IMR-90 (cell line): ENCODE results near the gene GYG2. TPM values are rescaled to one million over a fixed set of nuclear protein-coding genes. Genes with fewer than 3 reads are reported as not detected.

Source experiments
- ATAC-seq: fragments of 200-7000 bp; cut with Tn5 transposase; 2 replicates; pipeline ENCODE4 v1.9.1; 2020; ENCODE audit warnings: low read depth, mild to moderate bottlenecking, moderate library complexity
- BruUV-seq: library from RNA; stranded (reverse); fragments of 400-500 nt; replicated peaks from 2 replicates; lab custom pipeline; 2021; lab: Mats Ljungman, UMichigan
- CTCF ChIA-PET: fragments of 300-600 bp; formaldehyde crosslinking; extraction: SDS; loops from one replicate; lab custom pipeline; 2021; ENCODE audit warnings: antibody characterized with exemption; lab: Yijun Ruan, JAX
- POLR2A ChIA-PET: fragments of 300-600 bp; sonication (Branson Sonifier 250); formaldehyde crosslinking; loops from one replicate; lab custom pipeline; 2022; ENCODE audit warnings: antibody characterized with exemption; ENCODE audit not compliant: unreplicated experiment; lab: Charles Lee
- DNase-seq: peaks from one replicate; pipeline ENCODE4 v3.0.0; 2013
- H2AFZ ChIP-seq: replicated peaks from 2 replicates; pipeline ENCODE3; 2013; ENCODE audit warnings: low read length, mild to moderate bottlenecking; ENCODE audit not compliant: poor library complexity
- H2AK5ac ChIP-seq: 2 replicates; pipeline ENCODE4 v1.6.1; 2013; ENCODE audit warnings: low read depth, low read length, inconsistent platforms
- H2AK9ac ChIP-seq: replicated peaks from 2 replicates; pipeline ENCODE3; 2013; ENCODE audit warnings: mild to moderate bottlenecking, low read depth, low read length, moderate library complexity; ENCODE audit not compliant: poor library complexity
- H2BK120ac ChIP-seq: 2 replicates; pipeline ENCODE4 v1.6.1; 2013; ENCODE audit warnings: low read depth, low read length, inconsistent platforms
- H2BK15ac ChIP-seq: 3 replicates; pipeline ENCODE4 v1.6.1; 2013; ENCODE audit warnings: low read depth, low read length, inconsistent platforms
- H2BK20ac ChIP-seq: 2 replicates; pipeline ENCODE4 v1.6.1; 2013; ENCODE audit warnings: low read depth, mild to moderate bottlenecking, inconsistent platforms, low read length, moderate library complexity
- H2BK5ac ChIP-seq: 2 replicates; pipeline ENCODE4 v1.6.1; 2013; ENCODE audit warnings: mild to moderate bottlenecking, low read depth, low read length, inconsistent platforms; ENCODE audit not compliant: poor library complexity, severe bottlenecking
- H3K14ac ChIP-seq: replicated peaks from 2 replicates; pipeline ENCODE4 v1.6.1; 2013; ENCODE audit warnings: low read depth, low read length, inconsistent platforms
- H3K18ac ChIP-seq: 2 replicates; pipeline ENCODE4 v1.6.1; 2013; ENCODE audit warnings: low read depth, low read length, control low read depth
- H3K23ac ChIP-seq: 2 replicates; pipeline ENCODE4 v1.6.1; 2013; ENCODE audit warnings: low read depth, low read length, inconsistent platforms
- H3K27ac ChIP-seq: 2 replicates; pipeline ENCODE4 v1.5.1; 2013; ENCODE audit warnings: mild to moderate bottlenecking, control low read depth, low read length; ENCODE audit not compliant: insufficient read depth
- H3K27me3 ChIP-seq: 2 replicates; pipeline ENCODE4 v1.6.1; 2013; ENCODE audit warnings: low read length; ENCODE audit not compliant: control insufficient read depth, insufficient read depth
- H3K36me3 ChIP-seq: 2 replicates; pipeline ENCODE4 v1.6.1; 2013; ENCODE audit warnings: low read length, mixed read lengths; ENCODE audit not compliant: control insufficient read depth, insufficient read depth
- H3K4ac ChIP-seq: 2 replicates; pipeline ENCODE4 v1.6.1; 2013; ENCODE audit warnings: low read depth, low read length, inconsistent platforms
- H3K4me1 ChIP-seq: 2 replicates; pipeline ENCODE4 v1.6.1; 2013; ENCODE audit warnings: low read length, mixed read lengths; ENCODE audit not compliant: control insufficient read depth, insufficient read depth
- H3K4me2 ChIP-seq: 2 replicates; pipeline ENCODE4 v1.6.1; 2013; ENCODE audit warnings: low read depth, mild to moderate bottlenecking, control low read depth, low read length, moderate library complexity
- H3K4me3 ChIP-seq: 2 replicates; pipeline ENCODE4 v1.5.1; 2013; ENCODE audit warnings: low read depth, mild to moderate bottlenecking, control low read depth, low read length, moderate library complexity; ENCODE audit not compliant: insufficient read depth
- H3K56ac ChIP-seq: 2 replicates; pipeline ENCODE4 v1.6.1; 2013; ENCODE audit warnings: low read length, inconsistent platforms; ENCODE audit not compliant: insufficient read depth; ENCODE audit errors: extremely low read depth
- H3K79me1 ChIP-seq, 2 experiments: 2 replicates each; pipeline ENCODE4 v1.6.1; 2013; ENCODE audit warnings: low read length in 2 of 2, inconsistent platforms in 1 of 2, low read depth in 1 of 2
- H3K9ac ChIP-seq: 2 replicates; pipeline ENCODE4 v1.6.1; 2013; ENCODE audit warnings: low read depth, low read length, control low read depth
- H3K9me1 ChIP-seq: 2 replicates; pipeline ENCODE4 v1.6.1; 2013; ENCODE audit warnings: low read length, inconsistent platforms; ENCODE audit not compliant: insufficient read depth
- H3K9me3 ChIP-seq: 2 replicates; pipeline ENCODE4 v1.6.1; 2013; ENCODE audit warnings: low read length; ENCODE audit not compliant: control insufficient read depth, insufficient read depth
- H4K20me1 ChIP-seq: 2 replicates; pipeline ENCODE4 v1.6.1; 2013; ENCODE audit warnings: low read length, inconsistent platforms; ENCODE audit not compliant: insufficient read depth
- H4K5ac ChIP-seq: 2 replicates; pipeline ENCODE4 v1.6.1; 2013; ENCODE audit warnings: mild to moderate bottlenecking, low read depth, low read length, control low read depth
- H4K8ac ChIP-seq, 2 experiments: 2 replicates each; pipeline ENCODE4 v1.6.1; 2013; ENCODE audit warnings: low read depth in 2 of 2, low read length in 2 of 2, control low read depth in 1 of 2, inconsistent platforms in 1 of 2
- H4K91ac ChIP-seq: 2 replicates; pipeline ENCODE4 v1.6.1; 2013; ENCODE audit warnings: low read depth, low read length, inconsistent platforms; ENCODE audit not compliant: insufficient read depth
- BHLHE40 ChIP-seq: fragments of 150-350 bp; IDR thresholded peaks from 2 replicates; pipeline ENCODE4 v1.6.1; 2016; ENCODE audit warnings: mild to moderate bottlenecking, low read depth, low read length
- CEBPB ChIP-seq: IDR thresholded peaks from 2 replicates; pipeline ENCODE4 v1.6.1; 2012; ENCODE audit warnings: low read depth, low read length, improper control_type of control experiment
- CTCF ChIP-seq: conservative IDR thresholded peaks from 2 replicates; pipeline ENCODE4 v1.5.1; 2012; ENCODE audit warnings: mild to moderate bottlenecking, low read depth, low read length, improper control_type of control experiment
- ELK1 ChIP-seq: fragments of 150-350 bp; IDR thresholded peaks from 2 replicates; pipeline ENCODE4 v1.6.1; 2016; ENCODE audit warnings: low read depth, mild to moderate bottlenecking, low read length, moderate library complexity, borderline replicate concordance
- RAD21 ChIP-seq: IDR thresholded peaks from 2 replicates; pipeline ENCODE4 v1.6.1; 2012; ENCODE audit warnings: low read length, improper control_type of control experiment
- SMC3 ChIP-seq: fragments of 150-350 bp; IDR thresholded peaks from 2 replicates; pipeline ENCODE4 v1.6.1; 2016; ENCODE audit warnings: low read depth, mild to moderate bottlenecking, antibody characterized with exemption, low read length, moderate library complexity
- WGBS, 2 experiments: methylation state at CpG; one replicate each; pipeline versions ENCODE4 v1.1.5 to v1.1.7; 2013; ENCODE audit warnings: missing lambda C conversion rate in 2 of 2; ENCODE audit not compliant: insufficient read length in 1 of 2; ENCODE audit errors: extremely low coverage in 2 of 2; 5-methylcytosine and 5-hydroxymethylcytosine counted together
- dilution Hi-C: fragments of 300-500 bp; cut with HindIII; formaldehyde crosslinking; loops from one replicate; pipeline ENCODE4 v1.14.3; 2018; ENCODE audit warnings: low sequenced_read_pairs; ENCODE audit not compliant: unreplicated experiment
- in situ Hi-C: fragments of 300-500 bp; cut with MboI; formaldehyde crosslinking; loops from 3 replicates; pipeline ENCODE4 v1.14.3; 2019; ENCODE audit warnings: low sequenced_read_pairs, inconsistent platforms, mixed read lengths
- intact Hi-C: fragments of 100-400 bp; cut with micrococcal nuclease; formaldehyde crosslinking; loops from 2 replicates; pipeline ENCODE4 v1.10.0; 2022
- polyA plus RNA-seq, 3 experiments: library from polyadenylated mRNA; depleted of rRNA; stranded (reverse); fragments of >200 nt; gene quantifications; 2 replicates each; pipeline ENCODE4 v1.2.3, GENCODE V29; 2012; ENCODE audit warnings: low replicate concordance in 1 of 3
- total RNA-seq: library from RNA; depleted of rRNA; stranded (reverse); fragments of >200 nt; gene quantifications from 2 replicates; pipeline ENCODE4 v1.2.3, GENCODE V29; 2012

GYG2 gene
- total and polyA plus RNA-seq, 2 of the 4 experiments (the other 2 are of a cell fraction) = 9.6 to 13.1 TPM

GRCh38 chrX:2819345-2820135 is 9.2 kb upstream of the GYG2 start:
- POLR2A ChIA-PET = no interaction called here
- peak; percentile 78 for ATAC-seq

More at GRCh38 chrX:2819345-2820135, 9.2 kb upstream of the GYG2 start:
- Histone ChIP-seq H3K56ac (no peak overlapping the region), H2BK20ac (no peak overlapping the region), H3K23ac (no peak overlapping the region), H2BK5ac (no peak overlapping the region), H2BK15ac (no peak overlapping the region), H2BK120ac (no peak overlapping the region), H4K5ac (no peak overlapping the region), H2AK9ac (no peak overlapping the region), H3K9ac (no peak overlapping the region), H3K79me1 (no peaks in the 10 kb centered on the region), H3K9me3 (no peaks in the 10 kb centered on the region), H3K27me3 (peaks cover 4% of the 10 kb centered on the region; the same call in 1 of the 2 replicates), H3K9me1 (no peaks in the 10 kb centered on the region), H3K4me3 (no peak overlapping the region), H3K18ac (no peak overlapping the region), H3K14ac (no peak overlapping the region), H2AFZ (no peak overlapping the region), H3K4me2 (no peak overlapping the region), H4K8ac (no peak overlapping the region), H4K20me1 (no peaks in the 10 kb centered on the region), H3K4ac (no peak overlapping the region), H3K36me3 (no peaks in the 10 kb centered on the region), H4K91ac (no peak overlapping the region), H3K27ac (no peak overlapping the region), H2AK5ac (no peak overlapping the region), H3K4me1 (no peaks in the 10 kb centered on the region)
- BruUV-seq = no TSS peak
- in situ Hi-C loops = loop anchor here (5.0 to 25.0 kb wide), 3 partner anchors 172 to 1357 kb away; partner anchors contain the start of gene ASMTL
- TF ChIP-seq BHLHE40 (no peak), RAD21 (peak; percentile 70), SMC3 (peak; percentile 65), ELK1 (no peak), CTCF (peak; percentile 62), CEBPB (0 out of 2 replicates have a peak, but pooled peaks have one; percentile 19)
- peak; percentile 39 for DNase-seq
- intact Hi-C loops = loop anchor here (1.0 to 10.0 kb wide), 3 partner anchors 175 to 1365 kb away; partner anchors contain the start of gene ASMTL
- CTCF ChIA-PET = no interaction called here
- dilution Hi-C loops = no loop called here
- 85% methylated on average over 4 of the region's 9 CpGs; no CpG with 5 or more reads in 1 of the 2 experiments for WGBS, 2 experiments
